ENCODE results near the gene TUBE1.

DNA sequence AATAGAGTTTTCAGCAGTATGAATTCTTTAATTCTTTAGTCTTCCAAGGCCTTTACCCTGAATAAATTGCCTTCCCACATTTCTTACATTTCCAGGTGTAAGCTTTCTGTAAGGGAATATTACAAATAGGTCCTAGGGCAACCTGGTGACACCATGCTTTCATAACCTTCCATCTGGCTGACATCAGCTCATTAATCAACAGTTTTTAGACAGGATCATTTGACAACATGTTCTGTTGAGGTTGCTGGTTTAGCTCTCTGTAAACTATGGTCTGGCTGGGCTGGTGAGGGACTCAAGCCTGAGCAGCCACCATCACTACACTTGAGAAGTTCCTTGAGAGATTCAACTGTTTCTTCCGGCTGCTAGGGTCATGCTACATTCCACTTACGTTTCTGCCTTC is 19.3 kb upstream of the TUBE1 start:
- TF ChIP-seq YY1 (IDR thresholded peaks at IDR 0.05; ENCODE audit: low read depth): no peak
- TF ChIP-seq, protein P1, sequence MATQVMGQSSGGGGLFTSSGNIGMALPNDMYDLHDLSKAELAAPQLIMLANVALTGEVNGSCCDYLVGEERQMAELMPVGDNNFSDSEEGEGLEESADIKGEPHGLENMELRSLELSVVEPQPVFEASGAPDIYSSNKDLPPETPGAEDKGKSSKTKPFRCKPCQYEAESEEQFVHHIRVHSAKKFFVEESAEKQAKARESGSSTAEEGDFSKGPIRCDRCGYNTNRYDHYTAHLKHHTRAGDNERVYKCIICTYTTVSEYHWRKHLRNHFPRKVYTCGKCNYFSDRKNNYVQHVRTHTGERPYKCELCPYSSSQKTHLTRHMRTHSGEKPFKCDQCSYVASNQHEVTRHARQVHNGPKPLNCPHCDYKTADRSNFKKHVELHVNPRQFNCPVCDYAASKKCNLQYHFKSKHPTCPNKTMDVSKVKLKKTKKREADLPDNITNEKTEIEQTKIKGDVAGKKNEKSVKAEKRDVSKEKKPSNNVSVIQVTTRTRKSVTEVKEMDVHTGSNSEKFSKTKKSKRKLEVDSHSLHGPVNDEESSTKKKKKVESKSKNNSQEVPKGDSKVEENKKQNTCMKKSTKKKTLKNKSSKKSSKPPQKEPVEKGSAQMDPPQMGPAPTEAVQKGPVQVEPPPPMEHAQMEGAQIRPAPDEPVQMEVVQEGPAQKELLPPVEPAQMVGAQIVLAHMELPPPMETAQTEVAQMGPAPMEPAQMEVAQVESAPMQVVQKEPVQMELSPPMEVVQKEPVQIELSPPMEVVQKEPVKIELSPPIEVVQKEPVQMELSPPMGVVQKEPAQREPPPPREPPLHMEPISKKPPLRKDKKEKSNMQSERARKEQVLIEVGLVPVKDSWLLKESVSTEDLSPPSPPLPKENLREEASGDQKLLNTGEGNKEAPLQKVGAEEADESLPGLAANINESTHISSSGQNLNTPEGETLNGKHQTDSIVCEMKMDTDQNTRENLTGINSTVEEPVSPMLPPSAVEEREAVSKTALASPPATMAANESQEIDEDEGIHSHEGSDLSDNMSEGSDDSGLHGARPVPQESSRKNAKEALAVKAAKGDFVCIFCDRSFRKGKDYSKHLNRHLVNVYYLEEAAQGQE (IDR thresholded peaks at IDR 0.05; ENCODE audit: low read depth, low read length): no peak

Data from SK-N-SH (cell line).